ENCODE measurements around the gene PLA1A.

DNA sequence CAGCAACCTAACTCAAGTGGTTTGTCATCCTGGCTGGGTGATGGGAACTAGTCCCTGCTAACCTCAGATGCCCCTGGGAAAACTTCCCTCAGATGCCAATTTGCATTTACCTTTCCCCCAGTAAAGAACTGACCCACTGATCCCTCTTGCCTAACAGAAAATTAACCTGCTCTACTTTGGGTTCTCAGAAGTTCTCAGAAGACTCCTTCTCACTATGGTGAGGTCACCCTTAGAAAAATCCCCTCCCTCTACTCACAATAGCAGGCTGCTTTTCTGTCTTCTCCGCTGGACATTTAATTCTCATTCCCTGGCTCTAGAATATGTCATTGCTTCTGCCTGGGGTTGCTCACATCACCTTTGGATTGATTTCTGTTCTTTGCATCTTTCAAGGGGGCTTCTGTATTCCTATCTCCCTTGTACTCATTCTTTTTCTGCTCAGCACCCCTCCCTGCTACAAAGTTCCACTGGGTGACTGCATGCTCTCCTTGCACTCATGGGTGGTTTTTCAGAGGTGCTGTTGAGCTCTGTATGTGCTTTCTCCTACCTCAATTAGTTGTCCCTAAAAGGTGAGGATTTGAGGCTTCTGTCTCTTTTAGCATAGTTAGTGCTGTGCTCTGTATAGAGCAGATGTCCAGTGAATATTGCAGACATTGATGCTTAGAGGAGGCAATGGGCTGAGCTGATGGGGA, 869 bp downstream of the PLA1A start:
- TF ChIP-seq, protein P1, sequence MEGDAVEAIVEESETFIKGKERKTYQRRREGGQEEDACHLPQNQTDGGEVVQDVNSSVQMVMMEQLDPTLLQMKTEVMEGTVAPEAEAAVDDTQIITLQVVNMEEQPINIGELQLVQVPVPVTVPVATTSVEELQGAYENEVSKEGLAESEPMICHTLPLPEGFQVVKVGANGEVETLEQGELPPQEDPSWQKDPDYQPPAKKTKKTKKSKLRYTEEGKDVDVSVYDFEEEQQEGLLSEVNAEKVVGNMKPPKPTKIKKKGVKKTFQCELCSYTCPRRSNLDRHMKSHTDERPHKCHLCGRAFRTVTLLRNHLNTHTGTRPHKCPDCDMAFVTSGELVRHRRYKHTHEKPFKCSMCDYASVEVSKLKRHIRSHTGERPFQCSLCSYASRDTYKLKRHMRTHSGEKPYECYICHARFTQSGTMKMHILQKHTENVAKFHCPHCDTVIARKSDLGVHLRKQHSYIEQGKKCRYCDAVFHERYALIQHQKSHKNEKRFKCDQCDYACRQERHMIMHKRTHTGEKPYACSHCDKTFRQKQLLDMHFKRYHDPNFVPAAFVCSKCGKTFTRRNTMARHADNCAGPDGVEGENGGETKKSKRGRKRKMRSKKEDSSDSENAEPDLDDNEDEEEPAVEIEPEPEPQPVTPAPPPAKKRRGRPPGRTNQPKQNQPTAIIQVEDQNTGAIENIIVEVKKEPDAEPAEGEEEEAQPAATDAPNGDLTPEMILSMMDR (IDR thresholded peaks at IDR 0.05): no peak
- TF ChIP-seq POLR2A (IDR thresholded peaks at IDR 0.05): no peak
